Erythroblast (primary cell): ENCODE results near the gene HCN4.
"Not testable (repeated sequence)": the region's sequence is repeated elsewhere in the genome, so short reads cannot be mapped to it uniquely, and the experiment has no call there.

Source experiments
- DNase-seq, 2 experiments: peaks; one replicate each; lab custom pipeline; 2025; lab: John Stamatoyannopoulos, UW
- GATA1 ChIP-seq: IDR thresholded peaks from 2 replicates; pipeline ENCODE4 v1.6.1; 2011; ENCODE audit warnings: low read depth, mild to moderate bottlenecking, control low read depth, low read length, moderate library complexity
- POLR2A ChIP-seq: IDR thresholded peaks from 2 replicates; pipeline ENCODE4 v1.6.1; 2011; ENCODE audit warnings: mild to moderate bottlenecking, low read length

The HCN4 gene

DNA sequence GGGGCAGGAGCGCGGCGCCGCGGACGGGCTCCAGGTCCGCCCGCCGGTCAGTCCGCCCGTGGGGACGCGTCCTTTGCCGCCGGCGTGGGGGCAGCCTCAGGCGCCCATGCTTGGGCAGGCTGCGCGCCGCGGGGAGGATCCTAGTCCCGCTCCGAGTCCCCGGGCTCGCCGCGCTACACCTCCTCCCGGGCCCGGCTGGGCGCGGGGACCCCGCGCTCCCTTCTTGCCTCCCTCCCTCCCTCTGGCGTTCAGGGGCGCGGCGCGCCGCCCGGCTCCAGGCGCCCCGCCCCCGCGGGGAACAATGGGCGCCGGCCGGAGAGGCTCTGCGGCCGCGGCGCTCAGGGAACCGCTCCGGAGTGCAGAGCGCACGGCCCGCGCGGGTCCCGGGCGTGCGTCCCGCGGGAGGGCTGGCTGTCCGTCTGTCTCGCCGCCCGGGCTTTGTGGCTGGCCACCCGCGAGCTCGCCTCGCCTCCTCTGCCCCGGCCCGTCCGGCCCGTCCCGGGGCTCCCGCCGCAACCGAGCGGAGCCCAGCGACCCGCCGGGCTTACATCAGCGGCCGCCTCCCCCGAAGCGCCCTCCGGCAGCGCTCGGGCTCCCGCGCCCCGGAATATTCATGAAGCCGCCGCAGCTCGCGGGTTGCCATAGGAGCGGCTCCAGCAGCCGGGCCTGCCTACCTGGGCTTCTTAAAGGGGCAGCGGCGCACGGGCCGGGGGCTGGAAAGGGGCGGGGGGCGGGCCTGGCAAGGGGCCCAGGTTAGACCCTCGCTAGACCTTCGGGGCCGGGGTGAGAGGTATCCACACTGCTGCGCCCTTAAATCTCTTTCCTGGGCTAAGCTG, at the start of gene HCN4:
TSS of gene HCN4 (minus strand) at position 658 of the 836 bp plus-strand sequence. CDS start 688 bp downstream, outside the sequence.
- no peak for TF ChIP-seq POLR2A
- TF ChIP-seq GATA1: no peak
- DNase-seq: no peak

DNA sequence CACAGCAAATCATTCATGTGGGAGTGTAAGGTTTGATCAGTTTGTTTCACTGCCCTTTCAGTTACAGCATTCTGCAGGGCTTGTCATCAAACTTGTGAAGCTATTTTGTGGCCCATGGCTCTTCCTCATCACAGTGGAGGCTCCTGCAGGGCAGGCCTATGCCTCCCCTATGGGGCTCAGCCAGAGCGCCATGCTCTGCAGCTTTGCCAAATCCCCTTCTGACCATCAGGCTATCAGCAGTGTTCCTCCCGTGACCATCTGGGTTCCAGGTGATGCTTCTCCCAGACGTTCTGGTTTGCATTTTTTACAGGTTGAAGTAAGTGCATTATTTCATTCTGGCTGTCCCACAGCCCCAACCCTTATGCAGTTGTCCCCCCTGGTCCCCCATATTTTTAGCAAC, 46.1 kb upstream of the HCN4 start:
- TF ChIP-seq GATA1 (no peak), POLR2A (no peak)
- DNase-seq: no peak

DNA sequence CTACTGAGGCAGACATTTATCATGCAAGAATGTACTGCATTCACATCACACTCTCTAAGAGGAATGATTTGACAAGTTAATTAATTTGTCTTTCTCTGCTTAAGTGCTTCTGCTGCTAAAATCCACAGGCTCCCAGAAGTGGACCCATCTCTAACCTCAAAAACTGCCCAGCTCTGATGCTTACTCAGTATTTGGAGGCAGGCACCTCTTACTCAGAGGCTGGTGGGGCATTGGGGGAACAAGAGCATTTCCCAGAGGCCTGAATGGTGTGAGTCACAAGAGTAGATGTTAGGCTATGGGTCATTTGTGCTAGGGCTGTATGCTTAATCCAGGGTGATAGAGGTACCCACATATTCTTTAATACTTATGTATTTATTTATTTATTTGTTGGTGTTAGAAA, 34.4 kb upstream of the HCN4 start:
- TF ChIP-seq GATA1 (no peak), POLR2A (no peak)
- no peak for DNase-seq

DNA sequence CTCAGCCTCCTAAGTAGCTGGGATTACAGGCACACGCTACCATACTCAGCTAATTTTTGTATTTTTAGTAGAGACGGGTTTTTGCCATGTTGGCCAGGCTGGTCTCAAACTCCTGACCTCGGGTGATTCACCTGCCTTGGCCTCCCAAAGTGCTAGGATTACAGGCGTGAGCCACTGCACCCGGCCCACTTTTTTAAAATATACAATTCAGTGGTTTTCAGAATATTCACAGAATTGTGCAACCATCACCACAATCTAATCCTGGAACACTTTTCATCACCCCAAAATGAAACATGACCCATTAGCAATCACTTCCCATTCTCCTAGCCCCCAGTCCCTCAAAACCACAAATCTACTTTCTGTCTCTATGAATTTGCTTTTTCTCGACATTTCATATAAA, 31.5 kb upstream of the HCN4 start:
- not testable (repeated sequence) for DNase-seq

DNA sequence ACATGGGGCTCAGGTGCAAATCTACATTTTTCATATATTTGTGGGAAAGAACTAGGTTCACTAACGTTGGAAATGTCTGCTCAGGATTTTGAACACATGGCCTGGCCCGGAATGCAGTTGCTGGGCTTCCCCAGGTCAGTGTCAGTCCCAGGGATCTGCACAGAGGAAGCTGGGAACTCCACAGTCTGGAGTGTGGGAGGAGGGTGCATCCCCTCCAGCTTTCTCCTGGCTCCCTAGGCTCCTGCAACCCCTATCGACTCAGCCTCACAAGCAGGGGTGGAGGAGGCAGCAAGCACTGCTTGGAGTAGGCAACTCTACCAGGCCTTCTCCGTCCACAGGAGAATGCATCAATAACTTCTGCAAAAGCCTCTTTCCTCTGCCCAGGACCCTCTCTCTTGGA, 30.1 kb upstream of the HCN4 start:
- DNase-seq: no peak
- TF ChIP-seq POLR2A: no peak
- no peak for TF ChIP-seq GATA1

DNA sequence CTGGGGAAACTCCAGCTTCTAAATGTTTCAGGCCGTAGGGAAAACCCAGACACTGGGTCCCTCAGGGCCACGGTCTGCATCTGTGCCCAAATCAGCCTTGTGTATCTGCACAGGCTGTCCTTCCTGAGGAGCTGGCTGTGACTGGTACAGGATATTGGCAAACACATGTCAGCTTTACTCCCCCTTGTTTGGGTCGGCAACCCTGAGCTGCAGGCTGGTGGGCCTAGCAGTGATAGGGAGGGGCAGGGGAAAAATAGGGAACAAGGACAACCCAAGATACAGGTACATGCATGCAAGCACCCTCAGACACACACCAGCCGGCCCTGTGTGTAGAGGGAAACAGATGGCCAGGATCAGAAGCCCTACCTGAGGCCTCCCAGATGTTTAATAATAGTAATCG, 28.7 kb upstream of the HCN4 start:
- no peak for DNase-seq
- TF ChIP-seq POLR2A (no peak), GATA1 (no peak)

DNA sequence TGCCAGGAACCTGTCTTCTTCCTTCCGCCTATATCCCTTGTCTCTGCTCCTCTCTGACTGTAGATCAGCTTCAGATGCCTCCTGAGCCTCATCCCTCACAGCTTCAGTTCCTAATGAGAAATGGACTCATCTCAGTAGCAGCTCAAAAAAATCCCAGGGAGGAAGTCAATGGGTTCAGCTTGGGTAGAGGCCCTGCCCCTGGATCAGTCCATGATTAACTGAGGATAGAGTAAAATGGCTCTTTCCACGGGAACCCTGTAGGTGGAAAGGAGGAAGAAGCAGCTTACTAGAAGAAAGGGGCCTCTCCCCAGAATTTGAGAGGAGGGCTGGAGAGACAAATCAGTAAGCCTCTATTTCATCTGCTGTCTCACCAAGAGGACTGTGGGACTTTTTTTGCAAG, 26.9 kb upstream of the HCN4 start:
- TF ChIP-seq POLR2A: no peak
- no peak for TF ChIP-seq GATA1
- DNase-seq: no peak

DNA sequence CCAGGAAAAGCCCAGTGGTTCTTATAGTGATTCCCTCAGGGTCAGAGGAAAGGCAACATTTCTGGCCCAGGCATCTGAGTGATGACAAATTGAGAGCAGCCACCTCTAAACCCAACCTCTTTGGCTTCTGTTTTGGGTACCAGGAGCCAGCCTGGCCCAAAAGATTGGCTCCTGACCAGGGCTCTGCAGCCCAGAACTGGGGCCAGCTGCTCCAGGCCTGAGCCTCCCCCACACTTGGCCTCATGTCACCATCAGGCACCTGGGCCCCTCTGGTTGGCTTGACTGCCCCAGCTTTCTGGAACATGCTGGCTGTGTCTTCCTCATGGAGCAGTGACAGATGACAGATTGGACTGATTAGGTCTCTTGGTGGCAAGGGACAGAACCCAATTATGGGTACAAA, 26.0 kb upstream of the HCN4 start:
- DNase-seq: no peak
- TF ChIP-seq GATA1: no peak
- TF ChIP-seq POLR2A: no peak

DNA sequence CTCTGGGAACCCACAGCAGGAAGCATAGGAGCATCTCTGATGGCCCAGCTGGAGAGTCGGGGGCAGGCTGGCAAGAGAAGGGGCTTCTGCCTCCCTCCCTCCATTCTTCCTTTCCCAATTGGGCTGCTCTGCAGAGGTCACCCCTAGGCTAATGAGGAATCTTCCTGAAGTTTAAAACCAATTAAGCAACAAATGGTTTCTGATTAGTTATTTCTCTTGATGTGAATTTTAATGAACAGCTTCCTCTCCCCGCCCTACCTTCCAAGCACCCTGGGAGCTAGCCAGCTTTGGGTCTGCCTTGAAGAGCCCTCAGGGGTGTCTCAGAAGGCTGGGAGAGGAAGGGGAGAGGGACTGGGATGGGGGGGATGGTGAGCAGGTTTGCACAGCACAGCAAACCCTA, 24.6 kb upstream of the HCN4 start:
- TF ChIP-seq GATA1: no peak
- no peak for TF ChIP-seq POLR2A
- no peak for DNase-seq

DNA sequence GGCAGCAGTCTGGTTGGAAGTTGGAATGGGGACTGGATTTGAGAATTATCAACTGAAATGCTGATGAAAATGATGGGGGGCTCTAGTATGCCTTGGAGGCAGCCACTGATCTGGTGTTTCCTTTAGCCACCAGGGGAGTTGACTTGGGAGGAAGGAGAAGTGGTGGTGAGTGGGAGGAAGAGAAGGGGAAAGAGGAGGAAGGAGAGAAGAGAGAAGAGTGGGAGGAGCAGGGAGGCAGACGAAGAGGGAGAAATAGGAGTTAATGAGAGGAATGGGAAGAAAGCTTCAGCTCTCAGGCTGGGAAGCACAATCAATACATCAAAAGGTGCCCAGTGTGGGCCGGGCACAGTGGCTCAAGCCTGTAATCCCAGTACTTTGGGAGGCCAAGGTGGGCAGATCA, 23.3 kb upstream of the HCN4 start:
- no peak for DNase-seq
- TF ChIP-seq POLR2A: no peak
- TF ChIP-seq GATA1: no peak

DNA sequence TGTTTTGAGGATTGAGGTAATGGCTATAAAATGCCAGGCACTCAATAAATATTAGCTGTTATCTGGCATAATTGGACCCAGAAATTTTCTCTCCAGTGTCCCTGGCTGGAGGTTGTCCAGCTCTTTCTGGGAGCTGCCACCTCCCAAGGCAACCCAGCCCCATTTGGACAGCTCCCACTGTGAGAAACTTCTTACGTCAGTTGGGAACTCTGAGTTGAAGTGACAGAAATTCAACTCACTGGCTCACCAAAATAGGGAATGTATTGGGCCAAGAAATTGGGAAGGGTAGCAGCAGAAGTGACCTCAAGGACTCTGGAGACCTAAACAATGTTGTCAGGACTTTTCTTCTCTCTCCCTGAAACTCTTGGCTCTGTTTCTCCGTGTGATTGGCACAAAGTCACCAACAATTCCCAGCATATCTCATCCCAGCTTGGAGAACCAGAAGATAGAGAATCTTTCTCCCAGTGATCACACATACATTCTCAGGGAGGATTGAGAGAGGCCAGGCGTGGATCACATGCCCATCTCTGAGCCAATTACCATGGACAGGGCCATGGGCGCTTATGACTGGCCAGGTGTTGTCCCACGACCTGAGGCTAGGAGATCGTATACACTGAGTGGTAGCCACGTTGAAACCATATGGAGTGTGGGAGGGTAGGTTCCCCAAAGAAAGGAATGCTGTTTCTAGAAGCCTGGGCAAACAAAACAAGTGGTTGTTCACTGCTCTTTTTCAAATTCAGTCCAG, 22.5 kb upstream of the HCN4 start:
- DNase-seq: no peak
- TF ChIP-seq POLR2A: no peak
- TF ChIP-seq GATA1: no peak

DNA sequence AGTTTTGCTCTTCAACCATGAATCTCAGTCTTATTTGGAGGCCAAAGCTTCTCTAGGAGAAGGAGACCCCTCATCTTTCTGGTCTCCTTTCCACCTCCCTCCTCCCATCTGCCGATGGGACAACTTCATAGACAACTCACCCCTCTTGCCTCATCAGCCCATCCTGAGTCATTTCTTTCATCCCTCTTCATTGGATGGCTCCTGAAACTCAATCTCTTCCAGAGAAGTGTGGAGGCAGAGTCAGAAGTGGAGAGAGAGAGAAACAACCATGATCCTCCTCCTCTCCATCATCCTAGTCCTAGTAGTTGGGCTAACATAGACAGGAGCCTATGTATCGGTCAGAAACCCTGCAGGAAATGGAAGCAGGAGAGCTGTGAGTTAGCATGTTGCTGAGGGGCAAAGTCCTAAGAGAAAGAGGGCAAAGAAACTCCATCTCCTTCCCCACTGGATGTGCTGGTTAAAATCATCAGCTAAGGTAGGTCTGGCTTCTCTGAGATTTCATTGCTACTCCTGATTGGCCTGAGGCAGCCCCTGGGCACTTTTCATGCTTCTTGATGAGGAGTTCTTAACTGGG, 21.3 kb upstream of the HCN4 start:
- TF ChIP-seq POLR2A: no peak
- TF ChIP-seq GATA1: no peak

DNA sequence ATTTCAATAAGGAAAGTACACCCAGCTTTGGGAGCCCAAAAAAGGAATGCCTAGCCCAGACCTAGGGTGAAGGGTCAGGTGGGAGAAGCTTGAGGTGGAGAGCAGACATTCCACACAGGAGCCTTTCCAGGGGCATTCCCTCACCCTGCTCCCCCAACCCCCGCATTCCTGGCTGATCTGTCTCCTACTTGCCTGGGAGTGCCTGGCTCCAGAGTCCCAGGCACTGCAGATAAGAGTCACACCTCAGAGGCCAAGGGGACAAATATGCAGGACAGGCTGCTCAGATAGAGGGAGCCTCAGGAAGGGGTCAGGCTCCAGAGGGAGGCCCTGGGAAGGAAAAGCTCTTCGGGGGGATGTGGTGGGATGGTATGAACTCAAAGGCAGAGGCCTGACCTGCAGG, 20.8 kb upstream of the HCN4 start:
- TF ChIP-seq POLR2A: no peak
- TF ChIP-seq GATA1: no peak
- no peak for DNase-seq

More for the DNA sequence above, 21.3 kb upstream of the HCN4 start:
- no peak for DNase-seq

DNA sequence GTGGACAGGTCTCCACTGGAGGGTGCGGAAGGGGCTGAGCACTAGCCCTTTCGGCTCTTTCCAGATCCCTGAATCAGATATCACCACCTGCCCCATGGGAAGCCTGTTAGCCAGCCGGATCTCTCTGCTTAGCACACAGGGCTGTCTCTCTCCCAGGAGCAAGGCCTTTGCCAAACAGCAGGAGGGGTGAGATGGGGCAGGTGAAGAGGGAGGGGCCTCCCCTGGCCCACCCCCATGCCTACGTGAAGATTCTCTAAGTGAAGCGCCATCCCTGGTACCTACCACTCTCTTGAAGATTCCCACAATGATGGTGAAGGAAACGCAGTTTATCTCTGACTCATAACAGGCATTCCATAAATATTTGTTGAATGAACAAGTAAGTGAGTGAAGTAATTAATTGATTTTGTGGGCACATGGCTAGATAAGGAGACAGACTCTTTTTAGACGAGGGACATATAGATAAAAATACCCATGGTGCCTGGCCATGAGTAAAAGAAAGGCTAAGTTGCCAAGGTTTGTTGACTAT, 19.6 kb upstream of the HCN4 start:
- TF ChIP-seq POLR2A (no peak), GATA1 (no peak)
- no peak for DNase-seq
